ENCODE measurements around the gene PWWP2A.

DNA sequence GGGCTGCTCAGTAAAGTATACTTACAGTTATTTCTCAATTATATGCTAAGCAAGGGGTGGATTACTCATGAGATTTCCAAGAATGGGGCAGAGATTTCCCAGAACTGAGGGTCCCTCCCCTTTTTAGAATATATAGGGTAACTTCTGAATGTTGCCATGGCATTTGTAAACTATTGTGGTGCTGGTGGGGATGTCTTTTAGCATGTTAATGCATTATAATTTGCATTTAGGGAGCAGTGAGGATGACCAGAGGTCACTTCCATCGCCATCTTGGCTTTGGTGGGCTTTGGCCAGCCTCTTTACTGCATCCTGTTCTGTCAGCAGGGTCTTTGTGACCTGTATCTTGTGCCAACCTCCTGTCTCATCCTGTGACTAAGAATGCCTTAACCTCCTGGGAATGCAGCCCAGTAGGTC, 74.9 kb downstream of the PWWP2A start:
- TF ChIP-seq CTCF (IDR thresholded peaks at IDR 0.05): no peak
- TF ChIP-seq POLR2A (IDR thresholded peaks at IDR 0.05): no peak

Data from heart left ventricle (tissue), 13 donors.